ENCODE results near the gene PNKD.

The PNKD gene

DNA sequence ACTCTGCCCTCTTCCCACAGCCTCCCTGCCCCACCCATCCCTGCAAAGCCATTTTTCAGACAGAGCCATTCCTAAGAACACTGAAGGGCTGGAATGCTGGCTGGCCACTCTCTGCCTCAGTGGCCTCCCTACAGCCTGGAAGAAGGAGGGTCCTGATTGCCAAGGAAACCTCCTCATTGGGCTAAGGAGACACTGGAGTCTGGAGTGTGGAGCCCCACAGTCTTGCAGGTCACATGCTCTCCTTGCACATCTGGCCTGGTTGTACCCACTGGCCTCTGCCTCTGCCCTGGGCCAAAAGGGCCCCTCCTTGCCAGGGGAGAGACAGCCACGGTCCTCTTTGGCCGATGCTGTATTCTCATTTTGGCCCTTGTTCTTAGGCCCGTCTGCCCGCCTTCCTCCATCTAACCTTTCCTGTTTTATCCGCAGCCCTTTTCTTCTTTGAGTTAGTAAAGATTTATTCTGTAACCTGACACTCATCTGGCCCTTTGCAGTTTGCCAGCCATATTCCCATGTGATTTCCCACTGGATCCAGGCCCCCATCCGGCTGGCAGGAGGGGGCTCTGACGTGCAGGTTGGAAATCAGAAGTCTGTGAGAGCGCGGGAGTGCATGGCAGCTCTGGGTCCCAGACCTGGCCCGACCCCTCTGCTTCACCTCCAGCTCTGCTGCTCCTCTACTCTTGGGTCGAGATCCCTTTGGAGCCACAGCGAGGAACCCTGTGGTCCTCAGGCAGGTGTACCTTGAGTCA lies 75.3 kb downstream of the PNKD start:
- no peak for DNase-seq

DNA sequence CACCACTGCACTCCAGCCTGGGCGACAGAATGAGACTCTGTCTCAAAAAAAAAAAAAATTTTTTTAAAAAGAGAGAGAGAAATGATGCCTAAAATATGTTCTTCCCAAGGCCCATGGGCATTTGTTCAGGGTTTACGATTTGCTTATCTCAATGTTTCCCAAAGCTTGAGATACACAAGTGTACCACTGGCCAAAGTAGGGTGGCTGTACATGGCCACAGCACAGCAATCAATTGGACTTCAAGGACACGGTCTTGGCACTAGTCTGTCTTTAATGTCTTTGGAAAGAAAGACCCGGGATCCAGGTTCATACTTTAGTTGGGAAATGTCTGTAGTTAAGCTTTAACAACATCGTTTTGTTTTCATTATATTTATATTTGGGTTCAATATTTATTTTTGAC lies 76.9 kb downstream of the PNKD start:
- no peak for DNase-seq

GRCh38 chr2:218354045-218354444 lies 83.7 kb downstream of the PNKD start:
- DNase-seq: no peak

DNA sequence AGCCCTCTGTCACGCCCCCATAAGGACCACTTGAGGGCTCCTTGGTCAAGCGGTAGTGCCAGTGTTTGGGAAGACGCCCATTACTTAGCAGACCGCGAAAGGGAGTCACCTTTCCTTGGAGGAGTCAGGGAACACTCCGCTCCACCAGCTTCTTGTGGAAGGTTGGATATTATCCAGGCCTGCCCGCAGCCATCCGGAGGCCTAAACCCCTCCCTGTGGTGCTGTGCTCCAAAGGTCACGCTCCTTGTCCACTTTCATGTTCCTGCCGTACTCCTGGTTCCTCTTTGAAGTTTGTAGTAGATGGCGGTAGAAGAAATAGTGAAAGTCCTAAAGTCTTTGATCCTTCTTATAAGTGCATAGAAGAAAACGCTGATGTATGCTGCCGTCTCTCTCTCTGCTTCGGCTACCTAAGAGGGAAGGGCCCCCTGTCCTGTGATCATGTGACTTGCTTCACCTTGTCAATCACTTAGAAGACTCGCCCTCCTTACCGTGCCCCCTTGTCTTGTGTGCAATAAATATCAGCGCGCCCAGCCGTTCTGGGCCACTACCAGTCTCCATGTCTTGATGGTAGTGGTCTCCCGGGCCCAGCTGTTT lies 84.6 kb downstream of the PNKD start:
- DNase-seq: no peak

- DNase-seq: no peak
Measured at GRCh38 chr2:218357236-218358177, 87.2 kb downstream of the PNKD start.

DNA sequence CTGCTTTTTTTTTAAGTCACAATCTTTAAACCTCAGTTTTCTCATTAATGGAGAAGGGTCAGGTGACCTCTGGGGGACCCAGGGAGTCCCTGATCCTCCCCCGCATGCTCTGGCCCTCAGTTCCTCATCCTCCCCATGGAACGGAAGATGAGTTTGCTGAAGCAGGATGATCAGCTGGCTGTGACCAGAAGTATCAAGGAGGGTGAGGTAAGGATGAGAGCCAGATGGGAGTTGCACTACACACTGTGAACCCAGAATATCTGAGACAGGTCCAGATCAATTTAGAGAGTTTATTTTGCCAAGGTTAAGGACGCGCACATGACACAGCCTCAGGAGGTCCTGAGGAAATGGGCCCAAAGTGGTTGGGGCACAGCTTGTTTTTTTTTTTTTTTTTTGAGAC lies 90.1 kb downstream of the PNKD start:
- no peak for DNase-seq

DNA sequence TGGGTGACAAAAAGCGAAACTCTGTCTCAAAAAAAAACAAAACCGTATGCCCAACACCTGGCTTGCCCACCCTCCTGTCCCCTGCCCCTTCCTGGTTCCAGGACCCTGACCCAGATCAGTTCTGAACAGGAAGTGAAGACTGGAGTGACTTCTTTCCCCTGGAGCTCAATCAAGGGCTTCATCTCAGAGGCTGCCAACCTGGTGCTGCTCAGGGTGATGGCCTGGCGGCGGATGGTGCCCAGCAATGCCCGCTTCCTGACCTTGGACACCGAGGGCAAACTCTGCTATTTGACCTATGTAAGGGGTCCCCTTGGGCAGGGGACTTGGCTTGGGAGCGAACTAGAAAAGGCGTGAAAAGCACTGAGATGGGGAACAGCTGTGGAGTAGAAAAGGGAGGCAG lies 92.3 kb downstream of the PNKD start:
- DNase-seq: no peak

DNA sequence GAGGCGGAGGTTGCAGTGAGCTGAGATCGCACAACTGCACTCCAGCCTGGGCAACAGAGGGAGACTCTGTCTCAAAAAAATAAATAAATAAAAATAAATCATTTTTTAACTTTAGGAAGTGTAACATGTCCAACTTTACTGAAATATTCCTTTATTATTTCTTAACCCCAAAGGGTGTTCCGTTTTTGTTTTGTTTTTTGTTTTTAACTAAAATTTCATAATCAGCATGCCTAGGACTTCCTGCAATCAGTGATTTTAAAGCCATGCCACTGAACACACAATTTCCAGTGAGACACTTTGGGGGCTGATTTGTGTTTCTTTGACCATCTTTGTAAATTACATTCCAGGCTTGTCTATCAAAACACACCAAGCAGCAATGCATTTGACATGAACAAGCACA lies 93.4 kb downstream of the PNKD start:
- DNase-seq: no peak

DNA sequence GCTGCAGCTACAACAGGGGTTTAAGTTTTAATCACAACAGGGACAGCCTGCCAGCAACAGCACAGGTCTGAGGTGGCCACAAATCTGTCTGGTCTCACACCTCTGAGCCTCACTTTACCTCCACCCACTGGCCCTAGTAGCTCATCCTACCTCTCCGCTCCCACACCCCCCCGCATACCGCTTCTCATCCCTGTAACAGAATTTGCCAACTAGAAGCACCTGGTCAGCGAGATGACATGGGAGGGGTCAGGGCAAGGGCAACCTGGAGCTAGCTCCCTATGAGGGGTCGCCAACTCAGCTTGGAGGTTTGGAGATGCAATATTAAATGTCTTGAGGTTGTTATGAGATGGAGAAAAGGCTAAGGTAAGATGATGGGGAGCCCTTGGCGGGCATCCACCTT lies 93.9 kb downstream of the PNKD start:
- no peak for DNase-seq

DNA sequence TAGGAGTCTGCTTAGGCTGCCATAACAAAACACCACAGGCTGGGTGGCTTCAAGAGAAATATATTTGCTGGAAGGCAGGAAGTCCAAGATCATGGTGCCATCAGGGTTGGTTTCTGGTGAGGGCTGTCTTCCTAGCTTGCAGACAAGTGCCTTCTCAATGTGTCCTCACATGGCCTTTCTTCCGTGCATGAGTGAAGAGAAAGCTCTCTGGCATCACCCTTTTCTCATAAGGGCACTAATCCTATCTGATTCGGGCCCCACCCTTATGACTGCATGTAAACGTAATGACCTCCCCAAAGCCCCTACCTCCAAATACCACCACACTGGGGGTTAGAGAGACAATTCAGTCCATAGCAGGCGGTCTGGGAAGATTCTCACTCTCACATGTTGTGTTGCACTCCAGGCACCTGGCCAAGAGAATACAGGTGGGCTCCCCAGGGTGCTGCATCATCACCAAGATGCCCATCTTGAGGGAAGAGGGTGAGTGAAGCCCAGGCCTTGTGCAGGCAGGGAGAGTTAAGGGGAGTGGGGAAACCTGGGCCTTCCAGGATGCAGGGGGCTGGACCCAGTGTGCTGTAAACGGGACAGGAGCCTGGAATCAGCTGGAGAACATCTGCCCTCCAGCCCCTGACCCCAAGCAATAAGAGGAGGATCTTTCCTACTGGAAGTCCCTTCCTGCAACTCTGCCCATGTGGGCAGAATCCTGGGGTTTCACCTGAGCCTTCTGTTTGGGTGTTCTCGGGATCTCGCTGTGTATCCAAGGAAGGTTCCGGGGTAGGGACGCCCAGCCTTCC lies 96.5 kb downstream of the PNKD start:
- DNase-seq: no peak

GRCh38 chr2:218367415-218368149 lies 97.3 kb downstream of the PNKD start:
- DNase-seq: peak; percentile 23

DNA sequence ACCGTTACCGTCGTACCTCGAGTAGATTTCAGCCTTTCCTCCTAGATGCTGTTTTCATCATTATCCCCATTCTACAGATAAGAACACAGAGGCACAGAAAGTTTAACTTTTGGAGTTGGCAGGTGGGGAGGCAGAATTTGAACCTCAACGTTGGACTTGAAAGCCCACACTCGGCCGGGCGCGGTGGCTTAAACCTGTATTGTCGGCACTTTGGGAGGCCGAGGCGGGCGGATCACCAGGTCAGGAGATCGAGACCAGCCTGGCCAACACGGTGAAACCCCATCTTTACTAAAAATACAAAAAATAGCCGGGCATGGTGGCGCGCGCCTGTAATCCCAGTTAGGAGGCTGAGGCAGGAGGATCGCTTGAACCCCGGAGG lies 97.8 kb downstream of the PNKD start:
- no peak for DNase-seq

DNA sequence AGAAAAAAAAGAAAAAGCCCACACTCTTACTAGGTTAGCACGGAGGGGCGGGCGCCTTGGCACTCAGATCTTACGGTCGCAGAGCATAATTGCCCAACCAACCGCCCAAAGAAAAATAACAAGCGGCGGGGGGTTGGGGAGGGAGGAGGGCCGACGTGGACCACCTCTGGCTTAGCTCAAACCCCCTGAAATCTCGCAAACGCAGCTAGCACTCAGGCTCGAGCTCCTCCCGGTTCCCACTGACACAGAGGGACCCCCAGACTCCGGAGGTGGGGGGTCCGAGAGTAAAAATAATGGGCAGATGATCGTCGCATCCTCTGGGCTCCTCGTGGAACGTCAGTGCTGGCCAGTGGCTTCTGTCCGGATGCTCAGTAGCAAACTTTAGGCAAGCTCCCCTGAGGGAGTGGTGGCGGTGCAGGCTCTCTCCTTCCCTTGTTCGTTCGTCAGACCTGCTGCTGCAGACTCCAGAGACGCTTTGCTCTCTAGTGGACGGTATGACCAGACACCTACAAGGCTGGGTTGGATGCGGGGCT lies 98.4 kb downstream of the PNKD start:
- DNase-seq: no peak

GRCh38 chr2:218369330-218369729 lies 99.0 kb downstream of the PNKD start:
- no peak for DNase-seq

DNA sequence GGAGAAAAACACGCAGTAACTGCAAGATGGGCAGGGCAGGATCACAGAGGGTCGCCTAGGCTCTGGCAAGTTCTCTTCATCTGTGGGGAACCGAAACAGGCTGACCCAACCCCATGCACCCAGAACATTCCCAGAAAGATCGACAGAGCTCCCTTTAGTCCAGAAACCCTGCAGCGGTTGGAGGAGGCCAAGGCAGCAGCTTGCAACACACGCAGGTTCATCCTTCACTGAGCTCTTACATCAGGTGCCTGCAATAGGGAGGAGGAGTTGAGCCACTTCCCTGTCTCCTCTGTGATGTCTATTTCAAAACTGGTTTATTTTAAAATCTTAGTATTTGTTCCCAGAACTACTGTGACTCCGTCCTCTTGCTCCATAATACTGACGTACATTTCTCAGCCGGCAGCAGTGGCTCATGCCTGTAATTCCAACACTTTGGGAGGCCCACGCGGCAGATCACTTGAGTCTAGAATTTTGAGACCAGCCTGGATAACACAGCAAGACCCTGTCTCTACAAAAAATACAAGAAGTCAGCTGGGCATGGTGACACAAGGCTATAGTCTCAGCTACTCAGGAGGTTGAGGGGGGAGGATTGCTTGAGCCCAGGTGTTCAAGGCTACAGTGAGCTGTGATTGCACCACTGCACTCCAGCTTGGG lies 100.2 kb downstream of the PNKD start:
- no peak for DNase-seq

DNA sequence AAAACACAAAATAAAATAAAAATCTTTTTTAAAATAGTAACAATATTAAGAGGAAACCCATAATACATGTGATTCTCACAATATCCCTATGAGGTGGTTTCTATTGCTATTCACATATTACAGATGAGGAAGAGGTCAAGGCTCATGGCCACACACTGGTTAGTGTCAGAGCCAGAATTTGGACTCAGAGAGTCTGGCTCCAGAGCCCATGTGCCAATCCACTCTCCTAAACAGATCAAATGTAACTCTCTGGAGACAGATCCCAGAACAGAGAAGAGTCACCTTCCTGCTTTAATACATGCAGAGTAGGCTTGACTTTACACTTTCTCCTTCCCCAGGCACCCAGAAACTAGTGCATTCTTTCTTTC lies 101.6 kb downstream of the PNKD start:
- no peak for DNase-seq

DNA sequence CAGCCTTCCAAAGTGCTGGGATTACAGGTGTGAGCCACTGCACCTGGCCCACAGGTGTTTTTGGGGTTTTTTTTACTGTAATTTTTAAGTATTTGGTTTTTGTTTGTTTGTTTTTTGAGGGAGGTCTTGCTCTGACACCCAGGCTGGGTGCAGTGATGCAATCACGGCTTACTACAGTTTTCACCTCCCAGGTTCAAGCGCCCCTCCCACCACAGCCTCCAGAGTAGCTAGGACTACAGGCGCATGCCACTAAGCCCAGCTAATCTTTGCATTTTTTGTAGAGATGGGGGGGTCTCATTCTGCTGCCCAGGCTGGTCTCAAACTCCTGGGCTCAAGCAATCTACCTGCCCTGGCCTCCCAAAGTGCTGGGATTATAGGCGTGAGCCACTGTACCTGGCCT lies 104.5 kb downstream of the PNKD start:
- no peak for DNase-seq

DNA sequence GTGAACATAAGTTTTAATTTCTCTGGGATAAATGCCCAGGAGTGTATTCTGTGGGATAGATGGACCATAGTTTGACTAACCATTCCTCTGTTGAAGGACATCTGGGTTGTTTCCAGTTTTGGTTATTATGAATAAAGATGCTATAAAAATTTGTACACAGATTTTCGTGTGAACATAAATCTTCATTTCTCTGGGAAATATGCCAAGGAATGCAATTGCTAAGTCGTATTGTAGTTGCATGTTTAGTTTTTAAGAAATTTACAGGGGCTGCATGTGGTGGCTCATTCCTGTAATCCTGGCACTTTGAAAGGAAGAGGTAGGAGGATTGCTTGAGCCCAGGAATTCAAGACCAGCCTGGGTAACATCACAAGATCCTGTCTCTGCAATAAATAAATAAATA lies 104.9 kb downstream of the PNKD start:
- DNase-seq: no peak

GRCh38 chr2:218378053-218378452 lies 107.7 kb downstream of the PNKD start:
- no peak for DNase-seq

- no peak for DNase-seq
Measured at GRCh38 chr2:218381916-218382366, 111.6 kb downstream of the PNKD start, which contains the start of gene SLC11A1. Gene SLC11A1 (plus strand): TSS chr2:218382273. CDS start chr2:218382369, 96 bp downstream.

- DNase-seq: no peak
Measured at GRCh38 chr2:218382785-218383184, 112.5 kb downstream of the PNKD start.
